ENCODE results near the gene USP22.

DNA sequence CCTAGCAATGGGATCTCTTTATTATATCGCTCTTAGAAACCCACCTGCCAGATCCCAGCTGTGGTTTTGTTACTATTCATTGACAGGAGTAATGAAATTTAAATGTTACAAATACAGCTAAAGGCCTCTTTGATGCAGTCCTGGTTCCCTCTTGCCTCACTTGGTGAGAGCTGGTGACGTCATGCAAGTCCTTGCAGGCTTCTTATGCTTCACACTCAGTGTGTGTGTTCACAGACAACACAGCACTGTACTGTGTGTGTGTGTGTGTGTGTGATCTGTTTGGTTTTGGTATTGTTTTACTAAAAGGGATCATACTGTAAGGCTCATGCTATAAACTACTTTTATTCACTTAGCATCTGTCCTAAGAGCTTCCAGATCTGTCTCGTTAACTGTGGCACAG is 75.0 kb downstream of the USP22 start:
- TF ChIP-seq CTCF (IDR thresholded peaks at IDR 0.05; ENCODE audit: insufficient read depth, low read length, poor library complexity, severe bottlenecking) (no peak), EZH2phosphoT487 (conservative IDR thresholded peaks at IDR 0.05; ENCODE audit: low read length) (no peak)

Measured in SU-DHL-6 (cell line).